Measurements from ENCODE around the gene PLEKHG4.

The PLEKHG4 gene

DNA sequence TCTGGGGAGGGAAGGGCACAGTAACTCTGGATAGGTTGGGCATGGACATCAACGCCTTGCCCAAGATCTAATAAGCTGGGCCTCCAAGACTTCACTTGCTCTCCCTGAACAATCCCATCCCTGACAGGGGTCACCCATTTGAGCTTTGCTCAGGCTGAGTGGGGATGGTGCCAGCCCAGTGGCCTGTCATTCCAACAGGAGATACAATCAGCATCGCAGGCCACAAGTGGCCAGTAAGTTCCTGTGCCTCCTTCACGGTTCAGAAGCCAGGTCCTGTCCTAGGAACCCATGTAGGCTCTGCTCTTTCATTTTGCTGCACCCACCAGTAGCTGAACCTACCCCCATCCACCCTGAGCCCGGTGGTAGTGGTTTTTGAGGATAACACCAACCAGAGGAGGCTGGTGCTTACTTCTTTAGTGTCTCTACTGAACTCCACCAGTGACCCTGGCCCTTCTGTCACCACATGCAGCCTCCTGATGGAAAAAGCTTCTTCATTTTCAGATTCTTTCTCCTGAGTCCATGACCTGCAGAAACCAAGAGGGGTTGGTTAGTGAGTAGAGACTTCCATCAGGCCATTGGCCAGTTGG lies 14.9 kb downstream of the PLEKHG4 start:
- H3K4me3 ChIP-seq (ENCODE audit: low read depth, low read length), result no peak overlapping the region
- TF ChIP-seq, protein P1, sequence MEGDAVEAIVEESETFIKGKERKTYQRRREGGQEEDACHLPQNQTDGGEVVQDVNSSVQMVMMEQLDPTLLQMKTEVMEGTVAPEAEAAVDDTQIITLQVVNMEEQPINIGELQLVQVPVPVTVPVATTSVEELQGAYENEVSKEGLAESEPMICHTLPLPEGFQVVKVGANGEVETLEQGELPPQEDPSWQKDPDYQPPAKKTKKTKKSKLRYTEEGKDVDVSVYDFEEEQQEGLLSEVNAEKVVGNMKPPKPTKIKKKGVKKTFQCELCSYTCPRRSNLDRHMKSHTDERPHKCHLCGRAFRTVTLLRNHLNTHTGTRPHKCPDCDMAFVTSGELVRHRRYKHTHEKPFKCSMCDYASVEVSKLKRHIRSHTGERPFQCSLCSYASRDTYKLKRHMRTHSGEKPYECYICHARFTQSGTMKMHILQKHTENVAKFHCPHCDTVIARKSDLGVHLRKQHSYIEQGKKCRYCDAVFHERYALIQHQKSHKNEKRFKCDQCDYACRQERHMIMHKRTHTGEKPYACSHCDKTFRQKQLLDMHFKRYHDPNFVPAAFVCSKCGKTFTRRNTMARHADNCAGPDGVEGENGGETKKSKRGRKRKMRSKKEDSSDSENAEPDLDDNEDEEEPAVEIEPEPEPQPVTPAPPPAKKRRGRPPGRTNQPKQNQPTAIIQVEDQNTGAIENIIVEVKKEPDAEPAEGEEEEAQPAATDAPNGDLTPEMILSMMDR (conservative IDR thresholded peaks at IDR 0.05; ENCODE audit: low read depth, low read length), result no peak
- DNase-seq (ENCODE audit: low read depth), result no peak

DNA sequence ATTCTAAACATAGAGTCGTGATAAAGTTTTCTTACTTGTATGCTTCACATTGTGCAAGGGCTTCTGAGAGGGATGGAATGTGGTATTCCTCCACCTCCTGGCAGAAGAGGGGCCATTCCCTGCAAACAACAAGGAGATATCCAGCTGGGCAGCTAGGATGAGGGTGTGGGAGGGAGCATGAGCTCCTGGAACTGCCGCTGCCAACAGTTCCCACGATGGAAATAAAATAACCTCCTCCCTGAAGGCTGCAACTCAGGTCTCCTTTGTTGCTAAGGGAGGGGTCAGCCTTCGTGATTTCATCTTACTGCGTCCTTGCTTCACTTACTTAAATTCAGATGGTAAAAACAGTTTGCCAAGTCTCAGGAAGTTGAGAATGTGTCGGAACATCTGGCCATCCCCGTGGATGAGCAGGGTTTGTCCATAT lies 15.6 kb downstream of the PLEKHG4 start:
- H3K4me3 ChIP-seq (ENCODE audit: low read depth, low read length), result no peak overlapping the region
- DNase-seq (ENCODE audit: low read depth), result peak; percentile 58
- TF ChIP-seq, protein P1 (conservative IDR thresholded peaks at IDR 0.05; ENCODE audit: low read depth, low read length), result peak; percentile 41

DNA sequence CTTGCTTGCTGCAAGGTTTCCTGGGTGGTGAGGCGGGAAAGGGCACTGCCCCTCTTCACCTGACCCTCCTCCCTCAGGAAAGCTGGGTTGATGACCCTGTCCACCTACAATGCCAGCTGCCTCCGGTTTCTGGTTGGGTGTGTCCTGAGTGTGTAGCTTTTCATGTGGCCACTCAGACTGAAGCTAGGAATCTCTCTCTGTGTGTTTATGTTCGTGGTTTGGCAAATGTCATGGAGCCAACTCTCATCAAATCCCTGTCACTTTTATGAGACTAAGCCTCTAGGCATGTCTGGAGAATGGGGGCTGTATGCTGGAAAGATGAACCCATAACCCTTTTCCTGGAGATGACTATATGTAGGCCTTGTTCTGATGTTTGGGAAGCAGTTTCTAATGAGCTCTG lies 17.1 kb downstream of the PLEKHG4 start:
- TF ChIP-seq, protein P1 (conservative IDR thresholded peaks at IDR 0.05; ENCODE audit: low read depth, low read length), result no peak
- H3K4me3 ChIP-seq (ENCODE audit: low read depth, low read length), result no peak overlapping the region
- DNase-seq (ENCODE audit: low read depth), result peak; percentile 45

DNA sequence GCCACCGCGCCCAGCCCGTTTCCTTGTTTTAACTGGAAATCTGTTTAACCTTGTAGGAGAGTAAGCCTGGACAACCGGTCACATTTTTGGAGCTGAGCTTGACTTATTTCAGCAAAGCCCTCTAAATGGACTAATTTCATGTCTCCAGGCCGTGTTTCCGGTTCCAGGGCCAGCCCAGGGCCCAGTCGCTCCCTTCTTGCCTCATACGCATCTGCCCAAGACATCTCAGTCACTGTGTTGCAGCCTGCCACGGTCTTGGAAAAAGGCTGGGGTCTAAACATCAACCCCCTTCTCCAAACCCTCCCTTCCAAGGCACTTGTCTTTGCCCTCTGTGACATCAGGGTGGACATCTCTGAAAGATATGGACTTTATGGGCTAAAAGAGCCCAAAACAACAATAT lies 18.9 kb downstream of the PLEKHG4 start:
- no peak for DNase-seq (ENCODE audit: low read depth)
- TF ChIP-seq, protein P1 (conservative IDR thresholded peaks at IDR 0.05; ENCODE audit: low read depth, low read length), result no peak

DNA sequence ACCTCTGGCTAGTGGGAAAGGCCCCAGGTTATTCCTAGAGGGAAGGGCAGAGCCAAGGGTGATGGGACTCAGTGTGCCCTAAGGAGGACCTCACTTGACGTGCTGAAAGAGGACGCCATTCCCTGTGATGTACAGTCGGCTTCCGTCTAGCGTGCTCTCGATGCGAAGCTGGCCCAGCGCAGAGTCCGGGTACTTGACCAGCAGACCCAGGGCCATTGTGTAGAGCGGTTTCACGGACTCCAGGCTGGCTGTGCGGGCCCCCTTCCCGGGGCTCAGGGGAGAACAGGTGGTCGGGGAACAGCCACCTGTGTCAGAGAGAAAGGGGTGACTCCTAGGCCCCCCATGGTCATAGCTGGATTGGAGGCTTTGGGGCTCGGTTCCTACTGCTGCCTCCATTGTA lies 19.9 kb downstream of the PLEKHG4 start:
- TF ChIP-seq, protein P1 (conservative IDR thresholded peaks at IDR 0.05; ENCODE audit: low read depth, low read length), result no peak
- DNase-seq (ENCODE audit: low read depth), result no peak
- no peak overlapping the region for H3K4me3 ChIP-seq (ENCODE audit: low read depth, low read length)

More for the DNA sequence above, 18.9 kb downstream of the PLEKHG4 start:
- no peak overlapping the region for H3K4me3 ChIP-seq (ENCODE audit: low read depth, low read length)

DNA sequence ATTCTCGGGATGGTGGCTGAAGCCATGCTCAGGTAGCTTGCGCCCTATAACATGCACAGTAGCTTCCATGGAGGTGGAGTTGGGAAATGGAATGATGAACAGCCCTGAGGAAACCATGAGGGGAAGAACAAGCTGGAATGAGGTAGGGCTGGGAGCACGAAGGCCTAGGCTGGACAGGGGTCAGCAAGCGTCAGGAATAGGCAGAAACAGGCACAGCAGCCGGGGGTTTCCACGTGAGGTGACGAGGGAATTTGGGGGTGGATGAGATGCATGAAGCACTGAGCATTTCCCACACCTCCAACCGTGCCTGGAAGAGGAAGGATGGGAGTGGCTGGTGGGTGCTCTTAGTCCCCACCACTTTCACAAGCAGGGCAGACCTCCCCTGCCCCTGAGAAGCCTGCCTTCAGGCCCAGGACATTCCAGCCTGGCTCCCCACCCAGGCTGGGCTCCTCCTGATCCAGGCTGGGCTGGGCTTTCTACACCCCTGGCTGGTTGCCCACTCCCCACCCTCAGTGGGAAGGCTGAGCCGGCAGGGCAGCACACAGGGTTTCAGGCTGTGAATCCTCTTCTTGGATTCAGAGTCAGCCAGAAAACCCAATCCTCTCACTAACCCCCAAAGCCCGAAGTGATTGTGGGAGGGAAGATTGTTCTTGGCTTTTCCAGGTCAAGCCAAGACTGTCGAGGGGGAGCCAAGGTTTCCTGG lies 21.9 kb downstream of the PLEKHG4 start:
- DNase-seq (ENCODE audit: low read depth), result no peak
- no peak overlapping the region for H3K4me3 ChIP-seq (ENCODE audit: low read depth, low read length)
- TF ChIP-seq, protein P1 (conservative IDR thresholded peaks at IDR 0.05; ENCODE audit: low read depth, low read length), result no peak

DNA sequence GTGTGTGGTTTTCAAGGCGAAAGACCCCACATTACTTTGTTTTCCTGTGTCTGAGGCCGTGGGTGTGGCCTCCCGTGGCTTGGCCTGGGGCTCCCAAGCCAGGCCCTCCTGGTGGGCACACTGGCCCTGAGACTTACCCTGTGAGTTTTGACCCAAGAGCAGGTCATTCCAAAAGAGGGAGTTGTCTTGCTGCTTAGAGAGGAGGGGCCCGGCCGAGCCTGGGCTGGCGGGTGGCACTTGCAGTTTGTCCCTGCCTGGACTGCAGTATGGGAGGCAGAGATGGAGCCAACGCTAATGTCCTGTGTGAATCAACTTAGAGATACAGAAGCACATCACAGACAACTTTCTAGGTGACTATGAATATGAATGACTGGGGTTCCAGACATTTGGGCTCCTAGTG lies 22.7 kb downstream of the PLEKHG4 start:
- TF ChIP-seq, protein P1 (conservative IDR thresholded peaks at IDR 0.05; ENCODE audit: low read depth, low read length), result no peak
- H3K4me3 ChIP-seq (ENCODE audit: low read depth, low read length), result no peak overlapping the region
- no peak for DNase-seq (ENCODE audit: low read depth)
